GM12878 (cell line): ENCODE measurements around the gene NTM. TPM values are rescaled to one million over a fixed set of nuclear protein-coding genes. Genes with fewer than 3 reads are reported as not detected.

Experiments
- ATAC-seq: fragments of 200-7000 bp; cut with Tn5 transposase; 3 replicates; pipeline ENCODE4 v1.9.1; 2020; ENCODE audit warnings: mild to moderate bottlenecking, moderate library complexity
- BruUV-seq: library from RNA; stranded (reverse); fragments of 400-500 nt; replicated peaks from 2 replicates; lab custom pipeline; 2021; lab: Mats Ljungman, UMichigan
- CTCF ChIA-PET: fragments of 300-600 bp; sonication (Branson Sonifier 250); formaldehyde crosslinking; extraction: SDS; loops from one replicate; lab custom pipeline; 2021; ENCODE audit warnings: inconsistent platforms; lab: Yijun Ruan, JAX
- POLR2A ChIA-PET: fragments of 350-600 bp; formaldehyde crosslinking; extraction: SDS; loops from one replicate; lab custom pipeline; 2021; ENCODE audit warnings: inconsistent platforms; lab: Charles Lee
- RAD21 ChIA-PET: fragments of 300-600 bp; sonication (Branson Sonifier 250); formaldehyde crosslinking; loops from one replicate; lab custom pipeline; 2023; ENCODE audit warnings: antibody characterized with exemption; ENCODE audit not compliant: unreplicated experiment; lab: Charles Lee
- SMC1A ChIA-PET: fragments of 300-600 bp; sonication (Branson Sonifier 250); formaldehyde crosslinking; loops from one replicate; lab custom pipeline; 2023; ENCODE audit not compliant: unreplicated experiment, uncharacterized antibody; lab: Charles Lee
- DNase-seq: peaks from one replicate; pipeline ENCODE4 v3.0.0-alpha.2; 2011; ENCODE audit warnings: low read depth, low spot score
- FAIRE-seq: peaks from 3 replicates; lab custom pipeline; 2011; peaks lifted over from hg19 to GRCh38; lab: Jason Lieb, UNC
- H2AFZ ChIP-seq: 2 replicates; pipeline ENCODE4 v1.6.0; 2011; ENCODE audit warnings: low read depth, low read length, control low read depth; ENCODE audit not compliant: control insufficient read depth
- H3K27ac ChIP-seq: 2 replicates; pipeline ENCODE4 v1.5.1; 2011; ENCODE audit warnings: control low read depth; ENCODE audit not compliant: control insufficient read depth, insufficient read depth
- H3K27me3 ChIP-seq, 2 experiments: replicated peaks in 1 of 2; 2 replicates each; pipeline versions ENCODE4 v1.6.0 to v1.6.1; 2011; ENCODE audit warnings: low read length in 1 of 2; ENCODE audit not compliant: control insufficient read depth in 2 of 2, insufficient read depth in 2 of 2
- H3K36me3 ChIP-seq, 2 experiments: 2 replicates each; pipeline ENCODE4 v1.5.1; 2011; ENCODE audit warnings: low read length in 1 of 2; ENCODE audit not compliant: control insufficient read depth in 2 of 2, insufficient read depth in 2 of 2
- H3K4me1 ChIP-seq: 2 replicates; pipeline ENCODE4 v1.6.1; 2011; ENCODE audit warnings: mild to moderate bottlenecking, low read length, moderate library complexity, mixed read lengths; ENCODE audit not compliant: control insufficient read depth, insufficient read depth
- H3K4me2 ChIP-seq: 2 replicates; pipeline ENCODE4 v1.6.0; 2011; ENCODE audit warnings: control low read depth; ENCODE audit not compliant: control insufficient read depth, insufficient read depth
- H3K4me3 ChIP-seq: fragments of 200-600 bp; sonication (generic); 2 replicates; pipeline ENCODE4 v1.5.1; 2016
- H3K79me2 ChIP-seq: 2 replicates; pipeline ENCODE4 v1.6.0; 2011; ENCODE audit warnings: low read length; ENCODE audit not compliant: control insufficient read depth, insufficient read depth
- H3K9ac ChIP-seq: 2 replicates; pipeline ENCODE4 v1.8.0; 2011; ENCODE audit warnings: low read length, control low read depth, mixed read lengths; ENCODE audit not compliant: control insufficient read depth, insufficient read depth
- H3K9me3 ChIP-seq: replicated peaks from 3 replicates; pipeline ENCODE4 v1.5.1; 2011; ENCODE audit warnings: mild to moderate bottlenecking, low read length; ENCODE audit not compliant: control insufficient read depth, insufficient read depth
- H4K20me1 ChIP-seq: 2 replicates; pipeline ENCODE4 v1.6.0; 2011; ENCODE audit not compliant: control insufficient read depth, insufficient read depth
- CBX3 ChIP-seq: fragments of 200-600 bp; sonication (generic); IDR thresholded peaks from 2 replicates; pipeline ENCODE4 v1.6.1; 2016; ENCODE audit warnings: low read depth, borderline replicate concordance
- CEBPZ ChIP-seq: fragments of 150-350 bp; IDR thresholded peaks from 2 replicates; pipeline ENCODE4 v1.6.1; 2016; ENCODE audit warnings: low read depth, low read length
- ELK1 ChIP-seq: IDR thresholded peaks from 2 replicates; pipeline ENCODE4 v1.6.1; 2012; ENCODE audit warnings: low read depth, low read length, improper control_type of control experiment
- IRF3 ChIP-seq: fragments of 450-650 bp; IDR thresholded peaks from 2 replicates; pipeline ENCODE4 v1.6.1; 2014; ENCODE audit warnings: mild to moderate bottlenecking
- JUNB ChIP-seq: IDR thresholded peaks from 2 replicates; pipeline ENCODE4 v1.6.1; 2016; ENCODE audit warnings: antibody characterized with exemption, mild to moderate bottlenecking
- LARP7 ChIP-seq: fragments of 450-650 bp; IDR thresholded peaks from 2 replicates; pipeline ENCODE4 v1.6.1; 2017; ENCODE audit warnings: mild to moderate bottlenecking
- NFYA ChIP-seq: IDR thresholded peaks from 2 replicates; pipeline ENCODE4 v1.6.1; 2011; ENCODE audit warnings: low read depth, mild to moderate bottlenecking, low read length, improper control_type of control experiment, borderline replicate concordance
- NR2F1 ChIP-seq: fragments of 450-650 bp; conservative IDR thresholded peaks from 2 replicates; pipeline ENCODE4 v1.6.1; 2017; ENCODE audit warnings: mild to moderate bottlenecking
- SP1 ChIP-seq: IDR thresholded peaks from one replicate; pipeline ENCODE4 v1.6.1; 2011; ENCODE audit warnings: low read depth, low read length
- TAF1 ChIP-seq: IDR thresholded peaks from 2 replicates; pipeline ENCODE4 v1.6.1; 2011; ENCODE audit warnings: mild to moderate bottlenecking, low read depth, low read length, borderline replicate concordance
- WGBS: methylation state at CpG from one replicate; pipeline ENCODE4 v1.1.6; 2016; ENCODE audit warnings: low lambda C conversion rate; ENCODE audit not compliant: insufficient replicate concordance, insufficient coverage; ENCODE audit errors: missing lambda C conversion rate; 5-methylcytosine and 5-hydroxymethylcytosine counted together
- in situ Hi-C: fragments of 300-500 bp; cut with MboI; formaldehyde crosslinking; loops from 9 replicates; pipeline ENCODE4 v1.14.3; 2018; ENCODE audit warnings: mixed read lengths
- intact Hi-C: fragments of 100-400 bp; cut with micrococcal nuclease; formaldehyde crosslinking; loops from one replicate; pipeline ENCODE4 v1.14.2; 2022; ENCODE audit not compliant: unreplicated experiment
- polyA plus RNA-seq, 11 experiments: library from polyadenylated mRNA; depleted of rRNA in 4 of 11; unstranded in 6 of 11; stranded (reverse) in 5 of 11; fragments of >200 nt; fragmentation: Nextera tagmentation in 4 of 11; fragmentation: Illumina TruSeq in 1 of 11; extraction: Ambion mirVana in 4 of 11; extraction: Trizol in 1 of 11; gene quantifications; 1 replicate in 1 of 11; 2 replicates in 10 of 11; pipeline versions ENCODE4 v1.2.1 to v1.2.3, GENCODE V29; 2011 to 2016; ENCODE audit warnings: inconsistent platforms in 2 of 11, missing spikeins in 2 of 11, low read depth in 1 of 11
- total RNA-seq, 4 experiments: library from RNA; depleted of rRNA in 3 of 4; stranded (reverse); fragments of >200 nt in 3 of 4; fragmentation: Illumina TruSeq in 1 of 4; extraction: Trizol in 1 of 4; gene quantifications; 2 replicates each; pipeline versions ENCODE4 v1.2.1 to v1.2.3, GENCODE V29; 2013 to 2021

Gene NTM
- total and polyA plus RNA-seq, 10 of the 15 experiments (the other 5 are each of a cell fraction or from before 2014, with no cell fraction given): not detected

- in situ Hi-C loops (no loop called here), intact Hi-C loops (no loop called here)
- Histone ChIP-seq H3K4me3 (no peak overlapping the region), H3K4me1 (no peaks in the 10 kb centered on the region), H3K27ac (no peak overlapping the region), H3K27me3 (peaks cover 0 to 3% of the 10 kb centered on the region in 2 experiments; a peak in 2 of 4 replicates), H3K9ac (no peak overlapping the region), H2AFZ (no peak overlapping the region), H4K20me1 (no peaks in the 10 kb centered on the region), H3K36me3 (no peaks in the 10 kb centered on the region), H3K79me2 (no peaks in the 10 kb centered on the region), H3K4me2 (no peak overlapping the region), H3K9me3 (no peaks in the 10 kb centered on the region)
- 35% methylated on average over 3 of the region's 3 CpGs for WGBS
- ATAC-seq (no peak), FAIRE-seq (no peak), DNase-seq (no peak)
- ChIA-PET RAD21 (no interaction called here), CTCF (no interaction called here), POLR2A (no interaction called here), SMC1A (interaction anchor here (0.7 kb wide), 1 partner anchor 10 kb away, joined by 3 read pairs; no protein-coding TSS in a partner anchor)
- BruUV-seq: no TSS peak
- TF ChIP-seq ELK1: no peak
- no peak for TF ChIP-seq JUNB
- no peak for TF ChIP-seq LARP7
- no peak for TF ChIP-seq NR2F1
- no peak for TF ChIP-seq SP1
- TF ChIP-seq TAF1: no peak
- no peak for TF ChIP-seq CEBPZ
- no peak for TF ChIP-seq IRF3
- no peak for TF ChIP-seq NFYA
- no peak for TF ChIP-seq CBX3
These were observed 88.0 kb downstream of the NTM start for GRCh38 chr11:131458421-131458820.
